Uterus (tissue), 2 donors: ENCODE measurements around the gene JAK2.

Experiments used
- CTCF ChIP-seq, 4 experiments: fragments of 200-600 bp in 2 of 4; fragments of 450-650 bp in 2 of 4; sonication (generic) in 2 of 4; IDR thresholded peaks; one replicate each; pipeline ENCODE4 v1.5.1; 2016 to 2019; ENCODE audit warnings: antibody characterized with exemption in 4 of 4, mild to moderate bottlenecking in 2 of 4, moderate library complexity in 1 of 4
- POLR2A ChIP-seq, 2 donors: fragments of 450-650 bp; IDR thresholded peaks; one replicate each; pipeline ENCODE4 v1.6.1; 2016; ENCODE audit warnings: antibody characterized with exemption in 2 of 2, mild to moderate bottlenecking in 1 of 2, moderate library complexity in 1 of 2

- TF ChIP-seq CTCF (IDR thresholded peaks at IDR 0.05) (no peak), POLR2A (IDR thresholded peaks at IDR 0.05) (no peak)
Observed at GRCh38 chr9:4959031-4959430, 26.0 kb upstream of the JAK2 start.
